NCI-H510A (cell line): ENCODE data around the gene ELOVL3.
"Not testable (repeated sequence)": the region's sequence is repeated elsewhere in the genome, so short reads cannot be mapped to it uniquely, and the experiment has no call there.

ENCODE experiments used
- DNase-seq: peaks from one replicate; lab custom pipeline; 2025; lab: John Stamatoyannopoulos, UW

Gene ELOVL3

DNA sequence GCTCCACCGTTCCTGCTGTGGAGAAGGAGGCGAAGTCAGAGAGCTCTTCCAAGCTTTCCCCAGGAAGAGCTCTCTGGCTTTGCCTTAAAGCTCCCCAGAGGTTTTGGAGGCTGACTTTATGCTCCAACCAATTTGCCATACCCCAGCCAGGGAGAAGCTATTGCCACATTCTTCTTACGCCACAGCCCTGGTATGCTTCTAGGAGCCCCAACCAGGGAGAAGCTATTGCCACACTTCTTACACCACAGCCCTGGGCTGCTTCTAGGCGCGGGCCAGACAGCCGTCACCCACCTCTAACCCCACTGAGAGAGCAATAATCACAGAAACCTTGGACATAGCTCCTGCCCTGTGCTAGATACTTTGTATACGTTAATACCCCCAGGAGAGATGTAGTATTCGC, 951 bp downstream of the ELOVL3 start:
- DNase-seq, result no peak

DNA sequence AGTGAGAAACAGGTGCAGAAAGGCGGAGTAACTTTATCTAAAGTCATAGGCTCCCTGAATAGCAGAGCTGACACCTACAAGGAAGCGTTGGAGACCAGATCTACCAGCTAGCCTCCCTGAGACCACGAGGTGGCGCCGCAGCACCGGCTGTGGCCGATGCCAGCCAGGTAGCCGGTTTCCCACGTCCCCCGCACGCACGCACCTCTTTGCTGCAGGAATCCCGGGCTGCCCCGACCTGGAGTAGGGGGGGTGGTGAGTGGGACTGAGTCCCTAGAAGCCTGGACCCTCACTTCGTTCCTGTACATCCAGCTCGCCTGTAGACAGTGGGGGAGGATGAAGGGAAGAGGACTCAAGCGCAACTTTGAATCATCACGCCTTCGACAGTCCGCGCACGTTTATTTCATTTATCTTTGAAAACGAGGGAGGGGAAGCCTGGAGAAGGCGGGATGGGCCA, 3.7 kb downstream of the ELOVL3 start:
- peak; percentile 79 for DNase-seq

GRCh38 chr10:102230264-102230860, 4.3 kb downstream of the ELOVL3 start:
- peak; percentile 61 for DNase-seq

- DNase-seq, result peak; percentile 32
Observed at GRCh38 chr10:102230861-102231356, 4.8 kb downstream of the ELOVL3 start.

GRCh38 chr10:102231357-102232318, 5.5 kb downstream of the ELOVL3 start:
- peak; percentile 23 for DNase-seq

DNA sequence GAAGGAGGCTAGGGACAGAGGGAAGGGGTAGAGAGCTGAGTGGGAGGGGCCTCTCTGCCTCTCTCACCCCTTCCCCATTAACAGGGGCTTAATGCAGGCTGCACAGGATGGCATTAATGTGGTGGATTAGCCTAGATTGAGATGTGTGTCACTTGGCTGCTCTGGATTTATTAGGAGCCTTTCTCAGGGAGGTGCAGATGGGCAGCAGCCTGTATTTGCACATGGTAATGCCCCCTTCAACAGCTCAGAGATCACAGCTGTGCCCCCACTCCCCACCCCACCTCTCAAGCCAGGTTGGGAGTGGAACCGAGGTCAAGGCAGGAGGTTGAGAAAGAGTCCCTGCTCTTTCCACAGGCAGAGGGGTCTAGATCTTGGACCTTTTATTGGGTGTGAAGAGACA, 7.9 kb downstream of the ELOVL3 start:
- DNase-seq, result no peak

- no peak for DNase-seq
Observed at GRCh38 chr10:102234888-102235597, 8.9 kb downstream of the ELOVL3 start.

DNA sequence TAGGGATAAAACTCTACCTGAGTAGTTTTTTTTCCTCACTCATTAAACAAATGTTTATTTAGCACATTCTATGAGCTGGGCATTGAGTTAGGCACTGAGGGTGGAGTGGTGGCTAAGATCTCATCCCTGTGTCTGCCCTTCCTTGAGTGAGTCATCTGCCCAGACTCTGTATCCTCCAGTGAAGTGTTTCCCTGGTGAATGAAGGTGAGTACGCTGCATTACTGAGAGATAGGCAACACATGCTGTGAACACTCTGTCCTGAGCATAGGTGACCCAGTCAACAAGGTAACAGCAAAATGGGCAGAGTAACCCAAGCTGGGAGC, 9.5 kb downstream of the ELOVL3 start:
- no peak for DNase-seq

GRCh38 chr10:102236006-102236405, 9.9 kb downstream of the ELOVL3 start:
- DNase-seq, result no peak

GRCh38 chr10:102237711-102238252, 11.7 kb downstream of the ELOVL3 start:
- DNase-seq, result no peak

DNA sequence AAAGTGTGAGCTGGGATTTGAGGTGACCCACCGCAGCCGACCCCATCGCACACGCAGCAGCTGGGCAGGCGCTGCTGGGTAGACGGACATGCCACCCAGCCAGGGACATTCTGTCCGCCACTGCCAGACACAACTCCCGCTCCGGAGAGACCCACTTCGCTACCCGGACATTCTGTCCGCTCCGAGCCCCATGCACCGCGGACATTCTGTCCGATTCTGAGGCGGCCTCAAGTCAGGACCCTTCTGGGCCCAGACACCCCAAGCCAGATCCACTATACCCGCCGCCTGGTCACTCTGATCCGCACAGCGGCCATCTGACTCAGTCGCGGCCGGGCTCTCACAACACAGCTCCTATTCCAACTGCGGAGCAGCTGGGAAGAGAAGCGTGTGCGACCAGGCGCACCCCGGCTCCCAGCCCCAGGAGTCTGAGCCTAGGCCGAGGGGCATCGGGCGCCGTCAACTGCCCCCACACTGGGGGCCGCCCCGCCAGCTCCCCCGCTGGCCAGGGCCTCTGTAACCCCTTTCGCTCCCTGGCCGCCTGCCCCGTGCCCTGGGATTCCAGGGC, 14.4 kb downstream of the ELOVL3 start:
- DNase-seq, result no peak

DNA sequence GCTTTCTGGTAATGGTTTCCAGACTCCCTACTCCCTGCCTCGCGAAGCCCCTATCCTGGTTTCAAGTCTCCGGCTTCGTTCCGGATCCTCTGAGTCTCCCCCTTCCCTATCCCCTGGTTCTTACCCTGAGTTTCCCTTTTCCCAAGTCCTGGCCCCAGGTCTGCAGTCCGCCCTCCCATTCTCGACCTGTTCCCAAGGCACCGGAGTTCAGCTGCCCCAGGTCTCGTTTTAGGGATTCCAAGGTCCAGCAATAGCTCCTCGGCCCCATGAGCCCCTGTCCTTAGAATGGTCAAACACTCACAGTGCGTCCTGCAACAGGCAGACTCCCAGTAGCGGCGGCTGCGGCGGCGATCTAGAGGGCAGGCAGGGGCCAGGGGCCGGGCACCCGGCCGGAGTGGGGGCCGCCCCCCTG, 14.9 kb downstream of the ELOVL3 start:
- DNase-seq, result no peak

DNA sequence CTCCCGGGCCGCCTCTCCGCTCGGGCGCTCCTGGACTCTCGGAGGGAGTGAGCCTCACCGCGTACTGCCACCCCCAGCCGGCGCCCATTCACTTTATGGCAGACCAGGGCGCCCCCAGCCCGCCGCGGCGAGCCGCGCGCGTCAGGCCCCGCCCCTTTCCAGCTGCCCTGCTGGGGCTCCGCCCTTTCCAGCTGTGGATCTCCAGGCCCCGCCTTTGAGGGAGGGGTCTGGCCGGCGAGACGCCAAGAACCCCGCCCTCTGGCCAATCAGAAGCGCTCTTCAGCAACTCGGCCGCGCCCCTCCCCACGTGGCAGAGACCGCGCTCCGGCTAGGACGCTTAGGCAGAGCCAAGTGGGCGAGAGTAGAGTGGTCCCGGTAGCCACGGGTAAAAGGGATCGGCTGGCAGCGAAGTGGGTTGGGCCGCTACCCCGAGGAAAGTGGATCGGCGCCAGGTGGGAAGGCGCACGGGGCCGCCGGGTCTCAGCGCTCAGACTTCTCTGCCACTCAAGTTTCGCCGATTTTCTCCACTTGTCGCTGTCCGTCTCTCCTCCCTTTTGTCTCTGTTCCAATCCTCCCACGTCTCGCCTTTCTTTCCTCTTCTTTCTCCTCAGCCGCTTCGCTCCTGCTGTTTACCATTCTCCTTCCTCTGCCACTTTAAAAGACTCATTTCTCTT, 15.5 kb downstream of the ELOVL3 start, which contains the start of gene PITX3:
TSS of gene PITX3 (minus strand) at position 69 of the 674 bp plus-strand sequence. CDS start 9,432 bp downstream, outside the sequence.
- DNase-seq, result peak; percentile 25

- no peak for DNase-seq
Observed at GRCh38 chr10:102242118-102242485, 16.0 kb downstream of the ELOVL3 start.

- no peak for DNase-seq
Observed at GRCh38 chr10:102243309-102243708, 17.2 kb downstream of the ELOVL3 start.

DNA sequence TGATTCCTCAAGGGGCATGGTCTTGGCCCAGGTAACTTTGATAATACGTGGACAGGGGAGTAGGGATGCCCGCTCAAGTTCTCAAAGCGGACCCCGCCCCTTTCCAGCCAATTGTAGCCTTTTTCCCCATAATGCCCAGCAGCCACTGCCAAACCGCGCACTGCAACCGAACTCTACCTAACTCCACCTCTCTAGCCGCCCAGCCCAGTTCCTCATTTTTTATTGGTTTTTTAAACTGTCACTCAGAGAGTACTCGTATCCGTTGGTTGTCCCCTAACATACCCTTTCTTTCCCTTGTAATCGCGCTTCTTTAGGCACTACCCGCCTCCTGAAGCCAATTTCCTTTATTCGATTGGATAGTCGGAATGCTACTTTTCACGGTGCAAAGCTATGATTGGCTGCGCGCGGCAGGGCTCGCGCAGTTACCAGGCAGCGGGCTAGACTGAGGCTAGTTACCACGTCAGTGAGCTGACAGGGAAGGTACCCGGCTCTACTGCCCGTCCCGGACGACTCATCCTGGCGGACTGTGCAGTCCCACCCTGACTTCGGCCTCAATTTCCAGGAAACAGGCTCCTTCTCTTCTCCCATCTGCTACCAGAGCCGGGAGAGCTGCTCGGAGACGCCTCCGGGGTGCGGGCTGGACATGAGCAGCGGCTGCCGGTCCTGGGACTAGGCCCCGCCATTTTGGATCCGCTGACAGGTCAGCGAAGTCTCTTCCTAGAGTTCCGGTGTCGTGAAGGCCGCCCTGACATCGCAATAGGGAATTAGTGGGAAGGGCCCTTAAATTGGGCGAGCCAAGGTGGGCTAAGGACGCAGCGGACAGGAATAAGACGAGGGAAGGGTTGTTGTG, 19.2 kb downstream of the ELOVL3 start, which contains the start of gene GBF1:
TSS of gene GBF1 (plus strand) at position 451 of the 850 bp plus-strand sequence. CDS start 13,407 bp downstream, outside the sequence.
- DNase-seq, result peak; percentile 97

GRCh38 chr10:102245932-102246251, 19.8 kb downstream of the ELOVL3 start:
- DNase-seq, result no peak

DNA sequence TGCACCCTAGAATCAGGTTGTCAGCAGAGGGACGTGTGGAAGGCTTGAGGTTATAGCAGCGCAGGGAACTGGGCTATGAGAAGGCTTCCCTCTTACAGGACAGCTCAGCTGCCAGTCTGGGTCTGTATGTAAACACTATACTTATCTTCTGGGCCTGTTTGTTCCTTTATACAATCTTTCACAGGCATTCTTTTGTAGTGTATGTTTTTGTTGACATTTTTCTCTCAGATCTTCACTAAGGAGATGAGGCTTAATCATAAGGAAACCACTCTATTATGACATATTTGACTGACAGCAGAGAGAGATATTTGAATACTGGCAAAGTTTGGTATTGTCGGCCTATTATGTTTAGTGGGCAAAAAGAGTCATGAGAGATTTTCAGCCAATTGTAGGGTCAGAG, 20.2 kb downstream of the ELOVL3 start:
- DNase-seq, result no peak

DNA sequence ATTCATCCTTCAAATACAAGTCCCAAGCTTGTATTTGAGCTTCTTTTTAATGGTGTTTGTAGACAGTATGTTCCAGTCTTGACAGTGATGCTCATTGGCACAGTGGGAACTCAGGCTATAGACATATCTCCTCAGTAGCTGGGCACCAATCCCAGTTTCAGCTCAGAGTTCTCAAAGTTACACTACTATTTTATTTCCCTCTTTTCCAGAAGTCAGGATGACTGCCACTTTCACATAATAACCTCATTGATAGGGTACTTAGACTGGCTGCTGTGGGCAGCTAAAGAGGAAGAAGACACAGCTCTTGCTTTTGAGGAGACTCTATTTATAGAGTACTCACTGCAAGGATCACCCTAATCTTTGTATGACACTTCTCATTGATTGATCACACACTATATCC, 21.6 kb downstream of the ELOVL3 start:
- no peak for DNase-seq

DNA sequence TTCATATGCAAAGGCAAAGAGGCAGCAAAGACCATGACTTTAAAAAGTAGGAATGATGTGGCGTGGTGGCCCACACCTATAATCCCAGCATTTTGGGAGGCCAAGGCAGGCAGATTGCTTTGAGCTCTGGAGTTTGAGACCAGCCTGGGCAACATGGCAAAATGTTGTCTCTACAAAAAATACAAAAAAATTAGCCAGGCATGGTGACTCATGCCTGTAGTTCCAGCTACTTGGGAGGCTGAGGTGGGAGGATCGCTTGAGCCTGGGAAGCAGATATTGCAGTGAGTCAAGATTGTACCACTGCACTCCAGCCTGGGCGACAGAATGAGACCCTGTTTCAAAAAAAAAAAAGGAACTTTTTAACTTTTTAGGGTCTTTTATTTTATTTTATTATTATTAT, 26.4 kb downstream of the ELOVL3 start:
- not testable (repeated sequence) for DNase-seq
